Stimulated activated naive CD4-positive, alpha-beta T cell (primary cell): ENCODE results near the gene ZBTB47.

Experiments
- DNase-seq, 6 experiments: peaks; one replicate each; lab custom pipeline; 2025; lab: John Stamatoyannopoulos, UW

ZBTB47 gene

GRCh38 chr3:42653560-42654330 is at the start of gene ZBTB47:
TSS of gene ZBTB47 (plus strand) at chr3:42653697. CDS start at chr3:42658356, 4,659 bp downstream.
- peak in 1 of 6 experiments; percentile 17 for DNase-seq

- no peak for DNase-seq
Observed at GRCh38 chr3:42605546-42606173, 47.8 kb upstream of the ZBTB47 start.

GRCh38 chr3:42608581-42608980 is 44.9 kb upstream of the ZBTB47 start:
- no peak for DNase-seq

- DNase-seq, result peak in 1 of 6 experiments; percentile 2
Observed at GRCh38 chr3:42610976-42611375, 42.5 kb upstream of the ZBTB47 start.

GRCh38 chr3:42612217-42612616 is 41.3 kb upstream of the ZBTB47 start:
- DNase-seq, result no peak

- DNase-seq, result no peak
Observed at GRCh38 chr3:42612928-42613327, 40.6 kb upstream of the ZBTB47 start.

- no peak for DNase-seq
Observed at GRCh38 chr3:42613462-42613861, 40.0 kb upstream of the ZBTB47 start.

GRCh38 chr3:42631620-42632019 is 21.9 kb upstream of the ZBTB47 start:
- DNase-seq, result no peak

- no peak for DNase-seq
Observed at GRCh38 chr3:42632146-42632545, 21.4 kb upstream of the ZBTB47 start.

- no peak for DNase-seq
Observed at GRCh38 chr3:42633544-42633943, 20.0 kb upstream of the ZBTB47 start.

GRCh38 chr3:42635111-42635510 is 18.4 kb upstream of the ZBTB47 start:
- peak in 1 of 6 experiments; percentile 6 for DNase-seq

- DNase-seq, result no peak
Observed at GRCh38 chr3:42637001-42637400, 16.5 kb upstream of the ZBTB47 start.

- peak in 4 of 6 experiments; percentile 17 to 79 (median 58) for DNase-seq
Observed at GRCh38 chr3:42638339-42638842, 15.1 kb upstream of the ZBTB47 start.

- DNase-seq, result no peak
Observed at GRCh38 chr3:42639192-42639591, 14.3 kb upstream of the ZBTB47 start.

- DNase-seq, result no peak
Observed at GRCh38 chr3:42640129-42640528, 13.4 kb upstream of the ZBTB47 start.

- DNase-seq, result no peak
Observed at GRCh38 chr3:42640771-42641370, 12.6 kb upstream of the ZBTB47 start.

- no peak for DNase-seq
Observed at GRCh38 chr3:42647821-42648459, 5.6 kb upstream of the ZBTB47 start.

GRCh38 chr3:42649006-42649405 is 4.5 kb upstream of the ZBTB47 start:
- DNase-seq, result no peak

GRCh38 chr3:42649783-42650182 is 3.7 kb upstream of the ZBTB47 start:
- DNase-seq, result no peak

- no peak for DNase-seq
Observed at GRCh38 chr3:42651248-42652091, 2.0 kb upstream of the ZBTB47 start.

GRCh38 chr3:42652251-42652610 is 1.3 kb upstream of the ZBTB47 start:
- no peak for DNase-seq
